Ishikawa (cell line): Measurements from ENCODE around the gene C5orf34.

ENCODE experiments used
- EP300 ChIP-seq: IDR thresholded peaks from 2 replicates; pipeline ENCODE4 v1.6.1; 2012; ENCODE audit warnings: borderline replicate concordance
- FOXM1 ChIP-seq: IDR thresholded peaks from 2 replicates; pipeline ENCODE4 v1.6.1; 2012; ENCODE audit warnings: low read depth, borderline replicate concordance
- RAD21 ChIP-seq: IDR thresholded peaks from 2 replicates; pipeline ENCODE4 v1.6.1; 2012; ENCODE audit warnings: low read depth
- TAF1 ChIP-seq: IDR thresholded peaks from 2 replicates; pipeline ENCODE4 v1.6.1; 2012; ENCODE audit warnings: low read depth, mild to moderate bottlenecking
- TCF12 ChIP-seq: IDR thresholded peaks from 2 replicates; pipeline ENCODE4 v1.6.1; 2012; ENCODE audit warnings: low read depth
- YY1 ChIP-seq: IDR thresholded peaks from 2 replicates; pipeline ENCODE4 v1.6.1; 2012; ENCODE audit warnings: low read depth
- ZBTB7A ChIP-seq: IDR thresholded peaks from 2 replicates; pipeline ENCODE4 v1.6.1; 2012; ENCODE audit warnings: low read depth
- TF ChIP-seq, protein P1 (sequence below): IDR thresholded peaks from 2 replicates; pipeline ENCODE4 v1.6.1; 2012; ENCODE audit warnings: low read depth, mild to moderate bottlenecking
- TF ChIP-seq, protein P2 (sequence below): IDR thresholded peaks from 2 replicates; pipeline ENCODE4 v1.6.1; 2012

DNA sequence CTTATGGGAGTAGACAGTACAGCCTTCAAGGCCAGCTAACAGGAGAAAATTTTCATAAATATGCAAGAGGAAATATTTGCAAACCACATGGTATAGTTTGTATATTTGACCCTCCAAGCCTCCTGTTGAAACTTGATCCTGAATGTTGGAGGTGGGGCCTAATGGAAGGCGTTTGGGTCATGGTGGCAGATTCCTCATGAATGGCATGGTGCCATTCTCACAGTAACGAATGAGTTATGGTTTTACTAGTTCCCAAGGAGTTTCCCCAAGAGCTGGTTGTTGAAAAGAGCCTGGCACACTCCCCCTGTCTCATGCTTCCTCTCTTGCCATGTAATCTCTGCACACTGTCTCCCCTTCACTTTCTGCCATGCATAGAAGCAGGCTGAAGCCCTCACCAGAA lies 45.2 kb upstream of the C5orf34 start:
- TF ChIP-seq YY1 = no peak
- no peak for TF ChIP-seq EP300
- no peak for TF ChIP-seq TAF1
- TF ChIP-seq, protein P1, sequence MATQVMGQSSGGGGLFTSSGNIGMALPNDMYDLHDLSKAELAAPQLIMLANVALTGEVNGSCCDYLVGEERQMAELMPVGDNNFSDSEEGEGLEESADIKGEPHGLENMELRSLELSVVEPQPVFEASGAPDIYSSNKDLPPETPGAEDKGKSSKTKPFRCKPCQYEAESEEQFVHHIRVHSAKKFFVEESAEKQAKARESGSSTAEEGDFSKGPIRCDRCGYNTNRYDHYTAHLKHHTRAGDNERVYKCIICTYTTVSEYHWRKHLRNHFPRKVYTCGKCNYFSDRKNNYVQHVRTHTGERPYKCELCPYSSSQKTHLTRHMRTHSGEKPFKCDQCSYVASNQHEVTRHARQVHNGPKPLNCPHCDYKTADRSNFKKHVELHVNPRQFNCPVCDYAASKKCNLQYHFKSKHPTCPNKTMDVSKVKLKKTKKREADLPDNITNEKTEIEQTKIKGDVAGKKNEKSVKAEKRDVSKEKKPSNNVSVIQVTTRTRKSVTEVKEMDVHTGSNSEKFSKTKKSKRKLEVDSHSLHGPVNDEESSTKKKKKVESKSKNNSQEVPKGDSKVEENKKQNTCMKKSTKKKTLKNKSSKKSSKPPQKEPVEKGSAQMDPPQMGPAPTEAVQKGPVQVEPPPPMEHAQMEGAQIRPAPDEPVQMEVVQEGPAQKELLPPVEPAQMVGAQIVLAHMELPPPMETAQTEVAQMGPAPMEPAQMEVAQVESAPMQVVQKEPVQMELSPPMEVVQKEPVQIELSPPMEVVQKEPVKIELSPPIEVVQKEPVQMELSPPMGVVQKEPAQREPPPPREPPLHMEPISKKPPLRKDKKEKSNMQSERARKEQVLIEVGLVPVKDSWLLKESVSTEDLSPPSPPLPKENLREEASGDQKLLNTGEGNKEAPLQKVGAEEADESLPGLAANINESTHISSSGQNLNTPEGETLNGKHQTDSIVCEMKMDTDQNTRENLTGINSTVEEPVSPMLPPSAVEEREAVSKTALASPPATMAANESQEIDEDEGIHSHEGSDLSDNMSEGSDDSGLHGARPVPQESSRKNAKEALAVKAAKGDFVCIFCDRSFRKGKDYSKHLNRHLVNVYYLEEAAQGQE = no peak
- no peak for TF ChIP-seq ZBTB7A
- no peak for TF ChIP-seq FOXM1
- TF ChIP-seq TCF12 = no peak
- TF ChIP-seq RAD21 = no peak
- TF ChIP-seq, protein P2, sequence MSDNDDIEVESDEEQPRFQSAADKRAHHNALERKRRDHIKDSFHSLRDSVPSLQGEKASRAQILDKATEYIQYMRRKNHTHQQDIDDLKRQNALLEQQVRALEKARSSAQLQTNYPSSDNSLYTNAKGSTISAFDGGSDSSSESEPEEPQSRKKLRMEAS = no peak
